KMS-11 (cell line): ENCODE measurements around the gene GJC1.

Experiments used
- H2AFZ ChIP-seq: fragments of 200-600 bp; sonication (generic); 2 replicates; pipeline ENCODE4 v1.6.1; 2016; ENCODE audit warnings: antibody characterized with exemption, mixed run types, low read depth
- H3K27ac ChIP-seq: fragments of 200-600 bp; sonication (generic); 2 replicates; pipeline ENCODE4 v1.6.1; 2016; ENCODE audit warnings: mild to moderate bottlenecking, mixed run types
- H3K27me3 ChIP-seq: fragments of 200-600 bp; sonication (generic); 2 replicates; pipeline ENCODE4 v1.6.1; 2017; ENCODE audit warnings: mild to moderate bottlenecking, low read depth, mixed run types, moderate library complexity; ENCODE audit not compliant: insufficient read depth
- H3K36me3 ChIP-seq: fragments of 200-600 bp; sonication (generic); 2 replicates; pipeline ENCODE4 v1.6.1; 2017; ENCODE audit warnings: mild to moderate bottlenecking, mixed run types; ENCODE audit not compliant: insufficient read depth
- H3K4me1 ChIP-seq: fragments of 200-600 bp; sonication (generic); 2 replicates; pipeline ENCODE4 v1.6.1; 2016; ENCODE audit warnings: mild to moderate bottlenecking, low read depth, mixed run types; ENCODE audit not compliant: poor library complexity, severe bottlenecking
- H3K4me2 ChIP-seq: fragments of 200-600 bp; sonication (generic); 2 replicates; pipeline ENCODE4 v1.7.0; 2016; ENCODE audit warnings: mild to moderate bottlenecking, mixed run types
- H3K4me3 ChIP-seq: fragments of 200-600 bp; sonication (generic); IDR thresholded peaks from 2 replicates; pipeline ENCODE4 v1.6.1; 2017; ENCODE audit warnings: low read depth, low read length, mixed read lengths; ENCODE audit not compliant: insufficient read depth
- H3K79me2 ChIP-seq: fragments of 200-600 bp; sonication (generic); 2 replicates; pipeline ENCODE4 v1.6.1; 2016; ENCODE audit warnings: low read depth, mixed run types; ENCODE audit not compliant: insufficient read depth
- H3K9ac ChIP-seq: fragments of 200-600 bp; sonication (generic); 2 replicates; pipeline ENCODE4 v1.6.1; 2016; ENCODE audit warnings: mild to moderate bottlenecking, mixed run types
- H4K20me1 ChIP-seq: fragments of 200-600 bp; sonication (generic); 2 replicates; pipeline ENCODE4 v1.6.1; 2016; ENCODE audit warnings: mild to moderate bottlenecking, mixed run types; ENCODE audit not compliant: insufficient read depth
- TF ChIP-seq, protein P1 (sequence below): fragments of 200-600 bp; sonication (generic); conservative IDR thresholded peaks from 2 replicates; pipeline ENCODE4 v1.6.1; 2017; ENCODE audit warnings: low read depth, mild to moderate bottlenecking, antibody characterized with exemption, low read length, moderate library complexity, mixed read lengths

The GJC1 gene

GRCh38 chr17:44788139-44788538, 41.9 kb downstream of the GJC1 start:
- Histone ChIP-seq H3K9ac (no peak overlapping the region), H2AFZ (no peak overlapping the region), H3K4me2 (no peak overlapping the region), H4K20me1 (no peaks in the 10 kb centered on the region), H3K27me3 (no peaks in the 10 kb centered on the region; the same call in 1 of the 2 replicates), H3K4me1 (no peaks in the 10 kb centered on the region), H3K27ac (no peak overlapping the region), H3K79me2 (no peaks in the 10 kb centered on the region), H3K36me3 (no peaks in the 10 kb centered on the region), H3K4me3 (no peak overlapping the region)
- TF ChIP-seq, protein P1, sequence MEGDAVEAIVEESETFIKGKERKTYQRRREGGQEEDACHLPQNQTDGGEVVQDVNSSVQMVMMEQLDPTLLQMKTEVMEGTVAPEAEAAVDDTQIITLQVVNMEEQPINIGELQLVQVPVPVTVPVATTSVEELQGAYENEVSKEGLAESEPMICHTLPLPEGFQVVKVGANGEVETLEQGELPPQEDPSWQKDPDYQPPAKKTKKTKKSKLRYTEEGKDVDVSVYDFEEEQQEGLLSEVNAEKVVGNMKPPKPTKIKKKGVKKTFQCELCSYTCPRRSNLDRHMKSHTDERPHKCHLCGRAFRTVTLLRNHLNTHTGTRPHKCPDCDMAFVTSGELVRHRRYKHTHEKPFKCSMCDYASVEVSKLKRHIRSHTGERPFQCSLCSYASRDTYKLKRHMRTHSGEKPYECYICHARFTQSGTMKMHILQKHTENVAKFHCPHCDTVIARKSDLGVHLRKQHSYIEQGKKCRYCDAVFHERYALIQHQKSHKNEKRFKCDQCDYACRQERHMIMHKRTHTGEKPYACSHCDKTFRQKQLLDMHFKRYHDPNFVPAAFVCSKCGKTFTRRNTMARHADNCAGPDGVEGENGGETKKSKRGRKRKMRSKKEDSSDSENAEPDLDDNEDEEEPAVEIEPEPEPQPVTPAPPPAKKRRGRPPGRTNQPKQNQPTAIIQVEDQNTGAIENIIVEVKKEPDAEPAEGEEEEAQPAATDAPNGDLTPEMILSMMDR = no peak

DNA sequence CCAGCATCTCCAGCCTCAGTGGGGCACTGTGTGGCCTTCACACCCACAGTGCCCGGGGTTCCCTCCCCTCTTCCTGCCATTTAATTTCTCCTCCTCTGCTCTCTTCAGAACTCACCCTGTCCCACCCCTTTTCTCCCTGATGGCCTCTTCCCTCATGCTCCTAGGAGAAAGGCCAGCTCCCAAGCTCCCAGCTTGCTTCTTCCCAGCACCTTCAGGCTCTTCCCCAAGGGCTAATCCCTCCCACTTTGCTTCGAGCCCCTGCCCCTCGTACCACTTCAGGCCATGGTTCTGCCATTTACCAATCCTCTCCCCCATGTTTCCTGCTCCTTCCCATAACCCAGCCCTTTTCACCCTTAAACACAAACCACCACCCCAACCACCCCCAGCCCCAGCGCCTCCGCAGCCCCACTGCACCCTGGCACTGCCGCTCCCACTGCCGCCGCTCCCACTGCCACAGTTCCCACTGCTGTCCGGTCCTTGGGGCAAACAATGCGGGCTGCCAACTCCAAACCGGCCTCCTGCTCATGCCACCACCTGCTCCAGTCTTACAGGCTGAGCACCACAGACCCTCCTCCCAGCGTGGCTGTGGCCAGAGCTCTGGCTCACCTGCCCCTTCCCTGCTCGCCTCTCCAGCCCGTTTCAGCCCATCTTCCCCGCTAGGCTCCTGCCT, 42.7 kb downstream of the GJC1 start:
- H3K79me2 ChIP-seq = no peaks in the 10 kb centered on the region
- H3K4me3 ChIP-seq = no peak overlapping the region
- no peak overlapping the region for H3K27ac ChIP-seq
- no peaks in the 10 kb centered on the region; the same call in 1 of the 2 replicates for H3K27me3 ChIP-seq
- H3K4me2 ChIP-seq = no peak overlapping the region
- no peak overlapping the region for H2AFZ ChIP-seq
- H3K36me3 ChIP-seq = no peaks in the 10 kb centered on the region
- H4K20me1 ChIP-seq = no peaks in the 10 kb centered on the region
- TF ChIP-seq, protein P1 = no peak
- no peaks in the 10 kb centered on the region for H3K4me1 ChIP-seq
- no peak overlapping the region for H3K9ac ChIP-seq

- Histone ChIP-seq H3K79me2 (no peaks in the 10 kb centered on the region), H3K4me2 (no peak overlapping the region), H3K9ac (no peak overlapping the region), H3K27me3 (no peaks in the 10 kb centered on the region; the same call in 1 of the 2 replicates), H3K4me1 (no peaks in the 10 kb centered on the region), H2AFZ (no peak overlapping the region), H3K36me3 (no peaks in the 10 kb centered on the region), H3K4me3 (no peak overlapping the region), H4K20me1 (no peaks in the 10 kb centered on the region), H3K27ac (no peak overlapping the region)
- TF ChIP-seq, protein P1 = no peak
Measured at GRCh38 chr17:44786551-44787081, 43.5 kb downstream of the GJC1 start.

- H3K27me3 ChIP-seq = no peaks in the 10 kb centered on the region; the same call in 1 of the 2 replicates
- H3K79me2 ChIP-seq = no peaks in the 10 kb centered on the region
- TF ChIP-seq, protein P1 = no peak
- no peaks in the 10 kb centered on the region for H4K20me1 ChIP-seq
- no peak overlapping the region for H3K4me2 ChIP-seq
- no peaks in the 10 kb centered on the region for H3K36me3 ChIP-seq
- no peak overlapping the region for H2AFZ ChIP-seq
- H3K9ac ChIP-seq = no peak overlapping the region
- H3K4me3 ChIP-seq = no peak overlapping the region
- no peak overlapping the region for H3K27ac ChIP-seq
- no peaks in the 10 kb centered on the region for H3K4me1 ChIP-seq
Measured at GRCh38 chr17:44785921-44786320, 44.2 kb downstream of the GJC1 start.
